HEK293 (cell line): ENCODE results near the gene GPR37.

ENCODE experiments used
- CTCF ChIA-PET: fragments of 350-600 bp; formaldehyde crosslinking; extraction: SDS; loops from one replicate; lab custom pipeline; 2021; ENCODE audit warnings: antibody characterized with exemption; lab: Yijun Ruan, JAX
- POLR2A ChIA-PET: fragments of 300-600 bp; formaldehyde crosslinking; extraction: SDS; loops from one replicate; lab custom pipeline; 2020; ENCODE audit warnings: antibody characterized with exemption, inconsistent platforms; lab: Yijun Ruan, JAX
- H3K27ac ChIP-seq: fragments of 200-500 bp; sonication (Bioruptor generic); 2 replicates; pipeline ENCODE4 v1.5.1; 2014; ENCODE audit warnings: low read depth, low read length, control low read depth, inconsistent platforms; ENCODE audit errors: extremely low read depth
- H3K36me3 ChIP-seq, 2 experiments: fragments of 200-500 bp in 1 of 2; sonication (Bioruptor generic) in 1 of 2; 1 replicate in 1 of 2; 2 replicates in 1 of 2; pipeline ENCODE4 v1.5.1; 2014 to 2017; ENCODE audit warnings: inconsistent platforms in 2 of 2, low read length in 2 of 2; ENCODE audit not compliant: control insufficient read depth in 2 of 2, insufficient read depth in 1 of 2
- H3K4me1 ChIP-seq: fragments of 200-500 bp; sonication (Bioruptor generic); 2 replicates; pipeline ENCODE4 v1.5.1; 2014; ENCODE audit warnings: mild to moderate bottlenecking, low read length, inconsistent platforms; ENCODE audit not compliant: control insufficient read depth, insufficient read depth
- H3K4me3 ChIP-seq: 2 replicates; pipeline ENCODE4 v1.5.1; 2011; ENCODE audit warnings: low read depth, mild to moderate bottlenecking, control low read depth, low read length, moderate library complexity
- H3K9me3 ChIP-seq: fragments of 200-500 bp; sonication (Bioruptor generic); 2 replicates; pipeline ENCODE4 v1.5.1; 2014; ENCODE audit warnings: low read depth, low read length, inconsistent platforms; ENCODE audit not compliant: control insufficient read depth, insufficient read depth
- GFI1B ChIP-seq: fragments of 450-650 bp; formaldehyde crosslinking; IDR thresholded peaks from 2 replicates; pipeline ENCODE4 v1.5.1; 2016; ENCODE audit warnings: missing biosample characterization, missing genetic modification characterization
- HOXA7 ChIP-seq: sonication (generic); formaldehyde crosslinking; IDR thresholded peaks from 2 replicates; pipeline ENCODE4 v1.8.1; 2022; ENCODE audit warnings: missing genetic modification reagents, borderline replicate concordance
- MYNN ChIP-seq: fragments of 450-650 bp; formaldehyde crosslinking; IDR thresholded peaks from 2 replicates; pipeline ENCODE4 v1.5.1; 2016; ENCODE audit warnings: missing biosample characterization, missing genetic modification characterization, borderline replicate concordance
- PRDM1 ChIP-seq: fragments of 450-650 bp; formaldehyde crosslinking; IDR thresholded peaks from 2 replicates; pipeline ENCODE4; 2016; ENCODE audit warnings: missing biosample characterization, missing genetic modification characterization
- PRDM4 ChIP-seq: fragments of 450-650 bp; formaldehyde crosslinking; IDR thresholded peaks from 2 replicates; pipeline ENCODE4 v1.5.1; 2017; ENCODE audit warnings: missing biosample characterization, missing genetic modification characterization
- YY1 ChIP-seq: fragments of 450-650 bp; formaldehyde crosslinking; IDR thresholded peaks from 2 replicates; pipeline ENCODE4 v1.5.1; 2018; ENCODE audit warnings: missing biosample characterization, missing genetic modification characterization
- YY2 ChIP-seq: fragments of 450-650 bp; formaldehyde crosslinking; IDR thresholded peaks from 2 replicates; pipeline ENCODE4 v1.5.1; 2016; ENCODE audit warnings: missing biosample characterization, missing genetic modification characterization
- ZBTB17 ChIP-seq: fragments of 450-650 bp; formaldehyde crosslinking; IDR thresholded peaks from 2 replicates; pipeline ENCODE4 v1.5.1; 2016; ENCODE audit warnings: missing biosample characterization, missing genetic modification characterization
- ZBTB20 ChIP-seq: fragments of 450-650 bp; formaldehyde crosslinking; IDR thresholded peaks from 2 replicates; pipeline ENCODE4 v1.5.1; 2016; ENCODE audit warnings: missing biosample characterization, missing genetic modification characterization
- ZBTB7A ChIP-seq: fragments of 450-650 bp; formaldehyde crosslinking; IDR thresholded peaks from 2 replicates; pipeline ENCODE4 v1.5.1; 2016; ENCODE audit warnings: low read depth, missing biosample characterization, missing genetic modification characterization
- ZFHX2 ChIP-seq: fragments of 450-650 bp; formaldehyde crosslinking; conservative IDR thresholded peaks from 2 replicates; pipeline ENCODE4 v1.5.1; 2016; ENCODE audit warnings: missing biosample characterization, missing genetic modification characterization
- ZNF155 ChIP-seq: fragments of 450-650 bp; formaldehyde crosslinking; IDR thresholded peaks from 2 replicates; pipeline ENCODE4 v1.5.1; 2016; ENCODE audit warnings: missing biosample characterization, missing genetic modification characterization
- ZNF184 ChIP-seq: fragments of 450-650 bp; IDR thresholded peaks from 2 replicates; pipeline ENCODE4 v1.5.1; 2018; ENCODE audit warnings: missing biosample characterization, mild to moderate bottlenecking, missing genetic modification characterization
- ZNF19 ChIP-seq: fragments of 450-650 bp; formaldehyde crosslinking; IDR thresholded peaks from 2 replicates; pipeline ENCODE4; 2016; ENCODE audit warnings: missing biosample characterization, missing genetic modification characterization, low read depth
- ZNF221 ChIP-seq: fragments of 450-650 bp; formaldehyde crosslinking; IDR thresholded peaks from 2 replicates; pipeline ENCODE4 v1.5.1; 2017; ENCODE audit warnings: missing biosample characterization, missing genetic modification characterization, borderline replicate concordance
- ZNF24 ChIP-seq: fragments of 450-650 bp; formaldehyde crosslinking; IDR thresholded peaks from 2 replicates; pipeline ENCODE4 v1.5.1; 2016; ENCODE audit warnings: missing biosample characterization, missing genetic modification characterization
- ZNF292 ChIP-seq: fragments of 450-650 bp; formaldehyde crosslinking; IDR thresholded peaks from 2 replicates; pipeline ENCODE4 v1.5.1; 2016; ENCODE audit warnings: low read depth, missing biosample characterization, missing genetic modification characterization, borderline replicate concordance
- ZNF514 ChIP-seq: fragments of 450-650 bp; formaldehyde crosslinking; IDR thresholded peaks from 2 replicates; pipeline ENCODE4 v1.5.1; 2016; ENCODE audit warnings: missing biosample characterization, missing genetic modification characterization
- ZNF624 ChIP-seq: fragments of 450-650 bp; formaldehyde crosslinking; IDR thresholded peaks from 2 replicates; pipeline ENCODE4 v1.5.1; 2017; ENCODE audit warnings: missing biosample characterization, missing genetic modification characterization
- ZNF654 ChIP-seq: fragments of 450-650 bp; formaldehyde crosslinking; IDR thresholded peaks from 2 replicates; pipeline ENCODE4 v1.5.1; 2016; ENCODE audit warnings: low read depth, missing biosample characterization, missing genetic modification characterization
- ZSCAN5A ChIP-seq: fragments of 450-650 bp; formaldehyde crosslinking; IDR thresholded peaks from 2 replicates; pipeline ENCODE4 v1.5.1; 2016; ENCODE audit warnings: missing biosample characterization, missing genetic modification characterization
- TF ChIP-seq, protein P1 (sequence below): fragments of 450-650 bp; formaldehyde crosslinking; IDR thresholded peaks from 2 replicates; pipeline ENCODE4 v1.5.1; 2016; ENCODE audit warnings: missing biosample characterization, missing genetic modification characterization
- TF ChIP-seq, protein P2 (sequence below): fragments of 450-650 bp; formaldehyde crosslinking; IDR thresholded peaks from 2 replicates; pipeline ENCODE4 v1.5.1; 2017; ENCODE audit warnings: missing biosample characterization, missing genetic modification characterization
- TF ChIP-seq, protein P3 (sequence below): fragments of 450-650 bp; formaldehyde crosslinking; IDR thresholded peaks from 2 replicates; pipeline ENCODE4 v1.5.1; 2017; ENCODE audit warnings: missing biosample characterization, missing genetic modification characterization

The GPR37 gene

GRCh38 chr7:124761164-124761715, 4.4 kb downstream of the GPR37 start:
- Histone ChIP-seq H3K36me3 (no peaks in the 10 kb centered on the region), H3K9me3 (no peaks in the 10 kb centered on the region), H3K4me1 (no peaks in the 10 kb centered on the region; the same call in 1 of the 2 replicates), H3K4me3 (no peak overlapping the region), H3K27ac (no peak overlapping the region)
- CTCF ChIA-PET: no interaction called here
- POLR2A ChIA-PET: no interaction called here
- TF ChIP-seq MYNN (tag by site-specific recombination): no peak
- TF ChIP-seq, protein P1, sequence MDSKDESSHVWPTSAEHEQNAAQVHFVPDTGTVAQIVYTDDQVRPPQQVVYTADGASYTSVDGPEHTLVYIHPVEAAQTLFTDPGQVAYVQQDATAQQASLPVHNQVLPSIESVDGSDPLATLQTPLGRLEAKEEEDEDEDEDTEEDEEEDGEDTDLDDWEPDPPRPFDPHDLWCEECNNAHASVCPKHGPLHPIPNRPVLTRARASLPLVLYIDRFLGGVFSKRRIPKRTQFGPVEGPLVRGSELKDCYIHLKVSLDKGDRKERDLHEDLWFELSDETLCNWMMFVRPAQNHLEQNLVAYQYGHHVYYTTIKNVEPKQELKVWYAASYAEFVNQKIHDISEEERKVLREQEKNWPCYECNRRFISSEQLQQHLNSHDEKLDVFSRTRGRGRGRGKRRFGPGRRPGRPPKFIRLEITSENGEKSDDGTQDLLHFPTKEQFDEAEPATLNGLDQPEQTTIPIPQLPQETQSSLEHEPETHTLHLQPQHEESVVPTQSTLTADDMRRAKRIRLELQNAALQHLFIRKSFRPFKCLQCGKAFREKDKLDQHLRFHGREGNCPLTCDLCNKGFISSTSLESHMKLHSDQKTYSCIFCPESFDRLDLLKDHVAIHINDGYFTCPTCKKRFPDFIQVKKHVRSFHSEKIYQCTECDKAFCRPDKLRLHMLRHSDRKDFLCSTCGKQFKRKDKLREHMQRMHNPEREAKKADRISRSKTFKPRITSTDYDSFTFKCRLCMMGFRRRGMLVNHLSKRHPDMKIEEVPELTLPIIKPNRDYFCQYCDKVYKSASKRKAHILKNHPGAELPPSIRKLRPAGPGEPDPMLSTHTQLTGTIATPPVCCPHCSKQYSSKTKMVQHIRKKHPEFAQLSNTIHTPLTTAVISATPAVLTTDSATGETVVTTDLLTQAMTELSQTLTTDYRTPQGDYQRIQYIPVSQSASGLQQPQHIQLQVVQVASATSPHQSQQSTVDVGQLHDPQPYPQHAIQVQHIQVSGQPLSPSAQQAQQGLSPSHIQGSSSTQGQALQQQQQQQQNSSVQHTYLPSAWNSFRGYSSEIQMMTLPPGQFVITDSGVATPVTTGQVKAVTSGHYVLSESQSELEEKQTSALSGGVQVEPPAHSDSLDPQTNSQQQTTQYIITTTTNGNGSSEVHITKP (tag by site-specific recombination): no peak
- TF ChIP-seq ZNF514 (tag by site-specific recombination): no peak
- no peak for TF ChIP-seq HOXA7 (CRISPR knock-in tag)
- no peak for TF ChIP-seq ZNF19 (tag by site-specific recombination)
- TF ChIP-seq ZNF155 (tag by site-specific recombination): no peak
- TF ChIP-seq, protein P2, sequence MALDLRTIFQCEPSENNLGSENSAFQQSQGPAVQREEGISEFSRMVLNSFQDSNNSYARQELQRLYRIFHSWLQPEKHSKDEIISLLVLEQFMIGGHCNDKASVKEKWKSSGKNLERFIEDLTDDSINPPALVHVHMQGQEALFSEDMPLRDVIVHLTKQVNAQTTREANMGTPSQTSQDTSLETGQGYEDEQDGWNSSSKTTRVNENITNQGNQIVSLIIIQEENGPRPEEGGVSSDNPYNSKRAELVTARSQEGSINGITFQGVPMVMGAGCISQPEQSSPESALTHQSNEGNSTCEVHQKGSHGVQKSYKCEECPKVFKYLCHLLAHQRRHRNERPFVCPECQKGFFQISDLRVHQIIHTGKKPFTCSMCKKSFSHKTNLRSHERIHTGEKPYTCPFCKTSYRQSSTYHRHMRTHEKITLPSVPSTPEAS (tag by site-specific recombination): no peak
- TF ChIP-seq PRDM4 (tag by site-specific recombination): no peak
- no peak for TF ChIP-seq ZNF184 (tag by site-specific recombination)
- TF ChIP-seq ZBTB20: no peak
- TF ChIP-seq, protein P3, sequence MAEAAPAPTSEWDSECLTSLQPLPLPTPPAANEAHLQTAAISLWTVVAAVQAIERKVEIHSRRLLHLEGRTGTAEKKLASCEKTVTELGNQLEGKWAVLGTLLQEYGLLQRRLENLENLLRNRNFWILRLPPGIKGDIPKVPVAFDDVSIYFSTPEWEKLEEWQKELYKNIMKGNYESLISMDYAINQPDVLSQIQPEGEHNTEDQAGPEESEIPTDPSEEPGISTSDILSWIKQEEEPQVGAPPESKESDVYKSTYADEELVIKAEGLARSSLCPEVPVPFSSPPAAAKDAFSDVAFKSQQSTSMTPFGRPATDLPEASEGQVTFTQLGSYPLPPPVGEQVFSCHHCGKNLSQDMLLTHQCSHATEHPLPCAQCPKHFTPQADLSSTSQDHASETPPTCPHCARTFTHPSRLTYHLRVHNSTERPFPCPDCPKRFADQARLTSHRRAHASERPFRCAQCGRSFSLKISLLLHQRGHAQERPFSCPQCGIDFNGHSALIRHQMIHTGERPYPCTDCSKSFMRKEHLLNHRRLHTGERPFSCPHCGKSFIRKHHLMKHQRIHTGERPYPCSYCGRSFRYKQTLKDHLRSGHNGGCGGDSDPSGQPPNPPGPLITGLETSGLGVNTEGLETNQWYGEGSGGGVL (tag by site-specific recombination): no peak
- TF ChIP-seq ZNF221 (tag by site-specific recombination): no peak
- no peak for TF ChIP-seq ZBTB7A (tag by site-specific recombination)
- no peak for TF ChIP-seq GFI1B (tag by site-specific recombination)
- TF ChIP-seq ZNF292: no peak

GRCh38 chr7:124758327-124758726, 7.3 kb downstream of the GPR37 start:
- no peak overlapping the region for H3K4me3 ChIP-seq
- no peaks in the 10 kb centered on the region; the same call in 1 of the 2 replicates for H3K4me1 ChIP-seq
- no peaks in the 10 kb centered on the region for H3K9me3 ChIP-seq
- H3K27ac ChIP-seq: no peak overlapping the region
- no peaks in the 10 kb centered on the region for H3K36me3 ChIP-seq
- ChIA-PET POLR2A (no interaction called here), CTCF (no interaction called here)
- TF ChIP-seq YY1 (tag by site-specific recombination): no peak
- TF ChIP-seq ZSCAN5A: no peak
- no peak for TF ChIP-seq ZNF24 (tag by site-specific recombination)
- no peak for TF ChIP-seq ZFHX2 (tag by site-specific recombination)
- TF ChIP-seq YY2 (tag by site-specific recombination): no peak
- no peak for TF ChIP-seq ZNF654 (tag by site-specific recombination)
- TF ChIP-seq ZNF514 (tag by site-specific recombination): no peak
- no peak for TF ChIP-seq ZBTB17
- TF ChIP-seq ZNF624 (tag by site-specific recombination): no peak
- no peak for TF ChIP-seq PRDM1 (tag by site-specific recombination)
